ENCODE data around the gene FOXC2. TPM values are rescaled to one million over a fixed set of nuclear protein-coding genes. Genes with fewer than 3 reads are reported as not detected.

FOXC2 gene
- total RNA-seq, 2 donors from 2014 or later: 54.5 to 60.7 TPM

- Histone ChIP-seq H3K27ac (peak overlapping the region; percentile 91 to 97), H3K4me1 (ENCODE audit: control insufficient read depth in 1 of 2, low read depth in 2 of 2) (peaks cover 22 to 58% of the 10 kb centered on the region in 2 donors), H3K4me3 (peak overlapping the region; percentile 94), H3K36me3 (no peaks in the 10 kb centered on the region), H3K27me3 (replicated peaks; ENCODE audit: insufficient read depth) (no peaks in the 10 kb centered on the region), H3K9me3 (no peaks in the 10 kb centered on the region)
- no peak for TF ChIP-seq CTCF (IDR thresholded peaks at IDR 0.05)
- ATAC-seq (ENCODE audit: insufficient number of reproducible peaks, low FRiP score, low read depth): no peak
- DNase-seq (ENCODE audit: low spot score): no peak
Observed at GRCh38 chr16:86574646-86575045, 8.0 kb downstream of the FOXC2 start.

- H3K9me3 ChIP-seq: no peaks in the 10 kb centered on the region
- no peak for TF ChIP-seq CTCF (IDR thresholded peaks at IDR 0.05)
- peaks cover 25 to 63% of the 10 kb centered on the region in 2 donors for H3K4me1 ChIP-seq (ENCODE audit: control insufficient read depth in 1 of 2, low read depth in 2 of 2)
- peak overlapping the region; percentile 76 for H3K4me3 ChIP-seq
- DNase-seq (ENCODE audit: low spot score) (no peak), ATAC-seq (ENCODE audit: insufficient number of reproducible peaks, low FRiP score, low read depth) (no peak)
- peak overlapping the region; percentile 91 to 97 for H3K27ac ChIP-seq
- no peaks in the 10 kb centered on the region for H3K36me3 ChIP-seq
- H3K27me3 ChIP-seq (replicated peaks; ENCODE audit: insufficient read depth): no peaks in the 10 kb centered on the region
Observed at GRCh38 chr16:86575095-86575685, 8.6 kb downstream of the FOXC2 start.

- Histone ChIP-seq H3K36me3 (no peaks in the 10 kb centered on the region), H3K27ac (peak overlapping the region; percentile 91 to 97), H3K4me3 (peak overlapping the region; percentile 76), H3K4me1 (ENCODE audit: control insufficient read depth in 1 of 2, low read depth in 2 of 2) (peaks cover 25 to 71% of the 10 kb centered on the region in 2 donors), H3K9me3 (no peaks in the 10 kb centered on the region), H3K27me3 (replicated peaks; ENCODE audit: insufficient read depth) (no peaks in the 10 kb centered on the region)
- TF ChIP-seq CTCF (IDR thresholded peaks at IDR 0.05): peak; percentile 64
- DNase-seq (ENCODE audit: low spot score) (peak; percentile 79), ATAC-seq (ENCODE audit: insufficient number of reproducible peaks, low FRiP score, low read depth) (peak; percentile 66)
Observed at GRCh38 chr16:86575754-86576557, 9.3 kb downstream of the FOXC2 start.

GRCh38 chr16:86576591-86577313, 10.1 kb downstream of the FOXC2 start:
- no peak for TF ChIP-seq CTCF (IDR thresholded peaks at IDR 0.05)
- H3K36me3 ChIP-seq: no peaks in the 10 kb centered on the region
- peaks cover 25 to 79% of the 10 kb centered on the region in 2 donors for H3K4me1 ChIP-seq (ENCODE audit: control insufficient read depth in 1 of 2, low read depth in 2 of 2)
- H3K27ac ChIP-seq: peak overlapping the region; percentile 91 to 97
- no peaks in the 10 kb centered on the region for H3K27me3 ChIP-seq (replicated peaks; ENCODE audit: insufficient read depth)
- no peaks in the 10 kb centered on the region for H3K9me3 ChIP-seq
- peak overlapping the region; percentile 76 for H3K4me3 ChIP-seq
- DNase-seq (ENCODE audit: low spot score) (no peak), ATAC-seq (ENCODE audit: insufficient number of reproducible peaks, low FRiP score, low read depth) (peak; percentile 13)

Data from thoracic aorta (tissue), 2 donors.